Measurements from ENCODE around the gene UGDH. TPM values are rescaled to one million over a fixed set of nuclear protein-coding genes. Genes with fewer than 3 reads are reported as not detected.

The UGDH gene
- total and polyA plus RNA-seq, 2 experiments from 2014 or later: 223 to 374 TPM

GRCh38 chr4:39495446-39496213 lies 31.6 kb downstream of the UGDH start:
- no peak overlapping the region for H3K4me2 ChIP-seq
- no peak for DNase-seq (ENCODE audit: low spot score)
- H3K36me3 ChIP-seq (replicated peaks; ENCODE audit: insufficient read depth, low read depth): no peaks in the 10 kb centered on the region
- H3K79me2 ChIP-seq: no peaks in the 10 kb centered on the region
- no peaks in the 10 kb centered on the region for H4K20me1 ChIP-seq (ENCODE audit: insufficient read depth, poor library complexity, severe bottlenecking)
- no peak overlapping the region for H3K27ac ChIP-seq
- H3K4me3 ChIP-seq: no peak overlapping the region
- no peak overlapping the region for H2AFZ ChIP-seq
- no peaks in the 10 kb centered on the region for H3K9me3 ChIP-seq (ENCODE audit: low read depth)
- WGBS (ENCODE audit: low lambda C conversion rate, missing lambda C conversion rate): 72% methylated on average over 4 of the region's 4 CpGs
- H3K4me1 ChIP-seq (ENCODE audit: insufficient read depth): peaks cover 7% of the 10 kb centered on the region
- no peaks in the 10 kb centered on the region for H3K27me3 ChIP-seq
- TF ChIP-seq EZH2 (IDR thresholded peaks at IDR 0.05; ENCODE audit: borderline replicate concordance) (no peak), CTCF (IDR thresholded peaks at IDR 0.05; ENCODE audit: poor library complexity) (no peak), EZH2phosphoT487 (IDR thresholded peaks at IDR 0.05; ENCODE audit: low read depth, severe bottlenecking, unreplicated experiment) (no peak)
- H3K9me2 ChIP-seq (replicated peaks; ENCODE audit: insufficient read depth): no peaks in the 10 kb centered on the region

GRCh38 chr4:39494354-39494753 lies 32.9 kb downstream of the UGDH start:
- Histone ChIP-seq H3K4me2 (no peak overlapping the region), H2AFZ (no peak overlapping the region), H3K4me3 (no peak overlapping the region), H3K4me1 (ENCODE audit: insufficient read depth) (peaks cover 7% of the 10 kb centered on the region), H3K36me3 (replicated peaks; ENCODE audit: insufficient read depth, low read depth) (no peaks in the 10 kb centered on the region), H3K79me2 (no peaks in the 10 kb centered on the region), H3K9me3 (ENCODE audit: low read depth) (no peaks in the 10 kb centered on the region), H3K27ac (no peak overlapping the region), H3K9me2 (replicated peaks; ENCODE audit: insufficient read depth) (no peaks in the 10 kb centered on the region), H4K20me1 (ENCODE audit: insufficient read depth, poor library complexity, severe bottlenecking) (no peaks in the 10 kb centered on the region), H3K27me3 (no peaks in the 10 kb centered on the region)
- TF ChIP-seq EZH2phosphoT487 (IDR thresholded peaks at IDR 0.05; ENCODE audit: low read depth, severe bottlenecking, unreplicated experiment) (no peak), CTCF (IDR thresholded peaks at IDR 0.05; ENCODE audit: poor library complexity) (no peak), EZH2 (IDR thresholded peaks at IDR 0.05; ENCODE audit: borderline replicate concordance) (no peak)
- 86% methylated on average over 1 of the region's 1 CpG for WGBS (ENCODE audit: low lambda C conversion rate, missing lambda C conversion rate)
- DNase-seq (ENCODE audit: low spot score): no peak

GRCh38 chr4:39490322-39490721 lies 36.9 kb downstream of the UGDH start:
- H3K79me2 ChIP-seq: no peaks in the 10 kb centered on the region

More at GRCh38 chr4:39490322-39490721, 36.9 kb downstream of the UGDH start:
- H3K9me3 ChIP-seq (ENCODE audit: low read depth): no peaks in the 10 kb centered on the region
- no peaks in the 10 kb centered on the region for H4K20me1 ChIP-seq (ENCODE audit: insufficient read depth, poor library complexity, severe bottlenecking)
- no peak for DNase-seq (ENCODE audit: low spot score)
- TF ChIP-seq EZH2phosphoT487 (IDR thresholded peaks at IDR 0.05; ENCODE audit: low read depth, severe bottlenecking, unreplicated experiment) (no peak), CTCF (IDR thresholded peaks at IDR 0.05; ENCODE audit: poor library complexity) (no peak), EZH2 (IDR thresholded peaks at IDR 0.05; ENCODE audit: borderline replicate concordance) (no peak)
- H3K9me2 ChIP-seq (replicated peaks; ENCODE audit: insufficient read depth): no peaks in the 10 kb centered on the region
- no peak overlapping the region for H3K27ac ChIP-seq
- H3K36me3 ChIP-seq (replicated peaks; ENCODE audit: insufficient read depth, low read depth): no peaks in the 10 kb centered on the region
- H3K4me2 ChIP-seq: no peak overlapping the region
- WGBS (ENCODE audit: low lambda C conversion rate, missing lambda C conversion rate): 100% methylated on average over 2 of the region's 2 CpGs
- no peaks in the 10 kb centered on the region for H3K27me3 ChIP-seq
- H3K4me1 ChIP-seq (ENCODE audit: insufficient read depth): peaks cover 25% of the 10 kb centered on the region
- no peak overlapping the region for H3K4me3 ChIP-seq
- H2AFZ ChIP-seq: no peak overlapping the region

Measured in hepatocyte (in vitro differentiated cells).